NB4 (cell line): ENCODE measurements around the gene IL17C.

Experiments
- DNase-seq: peaks from one replicate; pipeline ENCODE4 v3.0.0; 2010; ENCODE audit warnings: low read depth
- H3K4me3 ChIP-seq: one replicate; pipeline ENCODE4 v1.5.1; 2011; ENCODE audit warnings: mild to moderate bottlenecking, low read depth, low read length, moderate library complexity
- CTCF ChIP-seq: IDR thresholded peaks from one replicate; pipeline ENCODE4 v1.5.1; 2012; ENCODE audit warnings: low read depth, low read length
- MYC ChIP-seq: IDR thresholded peaks from 2 replicates; pipeline ENCODE4 v1.6.1; 2011; ENCODE audit warnings: low read depth, low read length
- POLR2A ChIP-seq: IDR thresholded peaks from 2 replicates; pipeline ENCODE4 v1.6.1; 2011; ENCODE audit warnings: mild to moderate bottlenecking; ENCODE audit not compliant: insufficient read length; ENCODE audit errors: extremely low read depth
- TF ChIP-seq, protein P1 (sequence below): IDR thresholded peaks from 2 replicates; pipeline ENCODE4 v1.6.1; 2011; ENCODE audit warnings: low read depth, low read length

Gene IL17C

DNA sequence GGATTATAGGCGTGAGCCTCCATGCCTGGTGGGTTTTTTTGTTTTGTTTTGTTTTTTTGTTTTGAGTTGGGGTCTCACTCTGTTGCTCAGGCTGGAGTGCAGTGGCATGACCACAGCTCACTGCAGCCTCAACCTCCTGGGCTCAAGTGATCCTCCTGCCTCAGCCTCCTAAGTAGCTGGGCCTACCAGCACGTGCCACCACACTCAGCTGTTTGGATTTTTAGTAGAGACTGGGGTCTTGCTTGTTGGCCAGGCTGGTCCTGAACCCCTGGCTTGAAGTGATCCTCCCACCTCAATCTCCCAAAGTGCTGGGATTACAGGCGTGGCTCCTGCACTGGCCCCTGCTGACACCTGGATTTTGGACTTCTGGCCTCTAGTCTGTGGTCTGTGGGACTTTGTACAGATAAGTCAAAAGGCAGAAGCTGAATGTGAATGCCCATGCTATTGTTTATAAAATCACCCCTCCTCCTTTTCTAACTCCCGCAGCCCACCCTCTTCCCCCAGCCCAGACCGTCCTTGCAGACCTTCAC, 42.2 kb downstream of the IL17C start:
- TF ChIP-seq, protein P1, sequence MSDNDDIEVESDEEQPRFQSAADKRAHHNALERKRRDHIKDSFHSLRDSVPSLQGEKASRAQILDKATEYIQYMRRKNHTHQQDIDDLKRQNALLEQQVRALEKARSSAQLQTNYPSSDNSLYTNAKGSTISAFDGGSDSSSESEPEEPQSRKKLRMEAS, result no peak
- TF ChIP-seq POLR2A (no peak), CTCF (no peak), MYC (no peak)
- H3K4me3 ChIP-seq, result no peak overlapping the region
- DNase-seq, result no peak

DNA sequence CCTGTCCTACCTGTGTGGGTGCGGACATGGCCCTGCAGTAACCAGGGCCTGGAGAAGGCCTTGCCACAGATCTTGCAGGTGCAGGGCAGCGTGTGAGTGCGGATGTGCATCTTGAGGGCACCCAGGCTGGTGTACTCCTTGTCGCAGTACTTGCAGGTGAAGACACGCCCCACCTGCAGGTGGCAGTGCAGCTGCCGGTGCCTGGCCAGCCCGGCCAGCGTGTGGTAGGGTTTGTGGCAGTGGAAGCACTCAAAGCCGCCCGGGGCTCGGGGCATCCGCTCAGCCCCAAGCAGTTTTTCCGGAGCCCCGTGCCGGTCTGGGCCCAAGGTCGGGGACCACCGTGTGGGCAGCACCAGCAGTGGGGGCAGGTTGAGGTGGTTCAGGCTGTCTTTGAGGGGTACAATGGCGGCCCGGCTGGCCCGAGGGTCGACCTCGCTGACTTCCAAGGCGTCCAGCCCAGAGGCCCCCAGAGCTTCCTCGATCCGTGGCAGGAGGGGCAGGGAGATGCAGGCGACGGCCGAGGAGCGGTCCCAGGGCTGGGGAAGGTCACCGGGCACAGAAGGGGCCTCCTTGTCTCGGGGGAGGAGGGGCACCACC, 42.8 kb downstream of the IL17C start:
- no peak overlapping the region for H3K4me3 ChIP-seq
- TF ChIP-seq, protein P1, result no peak
- TF ChIP-seq MYC, result no peak
- TF ChIP-seq CTCF, result peak; percentile 47
- TF ChIP-seq POLR2A, result no peak
- DNase-seq, result peak; percentile 62

GRCh38 chr16:88681709-88682451, 43.5 kb downstream of the IL17C start:
- peak; percentile 96 for DNase-seq

DNA sequence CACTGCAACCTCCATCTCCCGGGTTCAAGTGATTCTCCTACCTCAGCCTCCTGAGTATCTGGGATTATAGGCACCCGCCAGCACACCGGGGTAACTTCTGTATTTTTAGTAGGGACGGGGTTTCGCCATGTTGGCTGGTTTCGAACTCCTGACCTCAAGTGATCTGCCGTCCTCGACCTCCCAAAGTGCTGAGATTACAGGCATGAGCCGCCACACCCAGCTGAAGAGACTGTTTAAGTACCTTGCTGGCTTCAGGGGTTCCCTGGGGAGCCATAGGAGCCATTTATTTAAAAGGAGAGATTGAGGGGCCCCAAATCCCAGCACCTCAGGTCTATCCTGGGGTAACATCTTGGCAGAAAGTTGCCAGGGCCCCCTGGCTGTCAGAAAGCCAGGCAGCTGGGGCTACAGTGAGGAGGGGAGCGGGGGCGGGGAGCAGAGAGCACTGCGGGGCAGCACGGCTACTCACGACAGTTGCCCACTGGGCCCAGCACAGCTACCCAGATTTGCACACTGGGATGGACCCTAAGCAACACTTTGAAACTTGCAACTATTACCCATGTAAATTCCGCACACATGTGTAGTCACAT, 46.3 kb downstream of the IL17C start:
- peak; percentile 51 for DNase-seq
- TF ChIP-seq CTCF (no peak), MYC (no peak), POLR2A (no peak)
- TF ChIP-seq, protein P1, result no peak
- peak overlapping the region; percentile 75 for H3K4me3 ChIP-seq

More at GRCh38 chr16:88681709-88682451, 43.5 kb downstream of the IL17C start:
- no peak for TF ChIP-seq POLR2A
- TF ChIP-seq MYC, result peak; percentile 89
- TF ChIP-seq, protein P1, result peak; percentile 80
- TF ChIP-seq CTCF, result no peak
- peak overlapping the region; percentile 6 for H3K4me3 ChIP-seq

DNA sequence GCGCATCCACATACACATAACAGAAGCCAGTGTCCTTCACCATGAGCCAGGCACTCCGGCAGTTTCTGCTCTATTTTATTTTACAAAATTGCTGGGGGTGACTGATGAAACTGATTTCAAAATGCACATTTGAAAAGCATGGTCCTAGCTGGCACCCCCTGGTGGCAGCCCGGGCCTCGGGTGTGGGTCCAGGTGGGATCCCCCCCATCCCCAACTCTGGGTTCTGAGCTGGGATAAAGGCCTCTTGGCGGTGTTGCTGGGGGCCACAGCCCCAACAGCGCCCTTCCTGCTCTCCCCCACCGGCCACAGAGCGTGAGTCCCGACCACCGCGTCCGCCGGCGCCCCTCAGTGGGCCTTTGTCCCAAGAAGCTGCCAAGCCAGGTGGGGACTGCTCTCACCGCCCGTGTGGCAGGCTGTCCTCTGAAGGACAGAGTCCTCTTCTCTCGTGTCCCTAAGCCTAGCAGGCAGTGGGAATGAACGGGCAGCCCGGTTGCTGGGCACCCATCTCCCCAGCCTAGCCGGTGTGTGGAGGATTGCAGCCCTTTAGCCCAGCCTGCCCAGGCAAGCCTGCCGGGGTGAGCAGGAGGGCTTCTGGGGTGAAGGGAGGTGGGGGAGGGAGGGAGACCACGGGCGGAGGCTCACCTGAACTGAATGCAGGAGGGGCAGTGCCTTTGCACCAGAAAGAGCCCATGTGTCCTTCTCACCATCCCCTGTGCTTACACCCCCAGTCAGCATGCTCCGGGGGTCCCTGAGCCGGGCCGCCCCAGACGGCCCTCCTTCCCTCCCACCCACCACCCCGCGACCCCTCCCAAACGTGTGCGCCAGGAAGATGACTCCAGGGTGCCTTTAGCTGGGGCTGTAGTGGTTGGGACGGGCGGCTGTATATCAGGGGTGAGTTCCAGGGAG, 47.0 kb downstream of the IL17C start:
- TF ChIP-seq MYC, result peak; percentile 85
- peak; percentile 87 for TF ChIP-seq CTCF
- TF ChIP-seq, protein P1, result peak; percentile 81
- no peak for TF ChIP-seq POLR2A
- H3K4me3 ChIP-seq, result peak overlapping the region; percentile 75
- DNase-seq, result peak; percentile 87
